Bone marrow (tissue), 2 donors: ENCODE measurements around the gene HYAL3.
A peak's percentile ranks its signal among the peaks of the same experiment; 100 is the strongest.

Experiments
- DNase-seq, 2 donors: peaks; one replicate each; lab custom pipeline; 2025; lab: John Stamatoyannopoulos, UW

The HYAL3 gene

DNA sequence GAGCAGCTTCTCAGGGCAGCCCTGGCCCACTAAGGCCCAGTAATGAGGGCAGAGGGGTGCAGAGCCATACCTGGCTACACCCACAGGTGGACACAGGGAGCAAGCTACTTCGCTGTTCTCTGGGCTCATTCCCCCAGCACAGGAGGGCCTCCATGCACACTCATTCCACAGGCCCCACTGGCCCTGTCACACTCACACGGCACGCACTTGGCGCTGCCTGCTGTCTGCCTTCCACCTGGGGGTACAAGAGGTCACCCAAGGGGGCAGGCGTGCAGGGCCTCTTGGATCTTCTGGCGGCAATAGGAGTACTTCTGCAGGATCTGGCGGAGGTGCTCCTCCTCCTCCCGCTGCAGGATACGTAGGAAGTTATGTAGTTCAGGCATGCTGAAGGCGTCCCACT, 31.1 kb upstream of the HYAL3 start:
- no peak for DNase-seq

DNA sequence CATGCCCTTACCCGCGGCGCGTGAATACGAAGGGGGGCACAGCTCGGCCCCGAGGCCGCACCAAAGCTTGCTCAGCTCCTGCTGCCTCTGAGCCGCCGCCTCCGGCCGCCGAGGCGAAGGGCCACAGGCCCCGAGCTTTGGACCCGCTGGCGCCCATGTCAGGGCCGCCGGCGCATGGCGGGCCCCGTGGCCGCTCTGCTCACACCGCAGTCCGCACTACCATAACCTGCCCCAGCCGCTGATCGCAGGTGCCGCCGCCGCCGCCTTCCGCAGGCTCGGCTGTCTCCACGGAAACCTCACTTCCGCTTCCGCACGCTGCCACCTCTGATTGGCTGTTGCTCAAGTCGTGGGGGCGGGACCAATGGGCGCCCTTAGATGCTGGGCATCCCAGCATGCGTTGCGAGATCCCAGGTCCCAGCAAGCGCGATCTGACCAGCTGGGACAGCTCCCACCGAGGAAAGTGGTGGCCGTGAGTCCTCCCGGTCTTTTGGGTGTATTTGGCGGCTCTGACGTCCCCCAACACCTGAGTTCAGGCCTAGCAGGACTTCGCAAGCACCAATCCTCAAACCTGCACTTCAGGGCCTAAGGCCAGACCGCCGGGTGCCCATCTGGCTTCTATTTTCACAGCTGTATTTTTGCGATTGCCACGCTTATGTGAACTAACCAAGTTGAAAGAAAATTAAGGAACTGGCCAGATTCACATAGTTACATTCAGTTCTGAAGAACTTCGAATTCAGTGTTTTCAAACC, 28.9 kb upstream of the HYAL3 start, which contains the start of gene TUSC2:
TUSC2 (minus strand) TSS at position 281 of the 749 bp plus-strand sequence; CDS start at position 157, 124 bp downstream.
- DNase-seq, result peak; percentile 79 to 92

DNA sequence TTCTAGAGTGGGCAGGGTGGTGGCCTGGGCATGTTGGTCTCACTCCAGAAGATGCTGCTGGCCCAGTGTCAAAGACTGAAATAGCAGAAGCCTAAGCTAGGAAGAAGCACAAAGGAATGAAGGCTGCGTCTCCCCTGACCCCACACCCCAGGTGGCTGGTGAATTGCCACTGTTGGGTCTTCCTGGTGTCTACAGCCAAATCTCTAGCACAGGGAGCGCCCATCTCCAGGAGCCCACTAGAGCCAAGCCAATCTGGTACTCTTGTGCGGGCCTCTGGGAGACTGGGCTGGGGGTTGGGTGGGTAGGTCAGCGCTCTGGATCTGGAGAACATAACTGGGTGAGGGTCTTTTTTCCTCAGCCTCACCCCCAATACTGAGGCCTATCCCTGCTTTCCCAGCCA, 27.9 kb upstream of the HYAL3 start:
- DNase-seq, result no peak

DNA sequence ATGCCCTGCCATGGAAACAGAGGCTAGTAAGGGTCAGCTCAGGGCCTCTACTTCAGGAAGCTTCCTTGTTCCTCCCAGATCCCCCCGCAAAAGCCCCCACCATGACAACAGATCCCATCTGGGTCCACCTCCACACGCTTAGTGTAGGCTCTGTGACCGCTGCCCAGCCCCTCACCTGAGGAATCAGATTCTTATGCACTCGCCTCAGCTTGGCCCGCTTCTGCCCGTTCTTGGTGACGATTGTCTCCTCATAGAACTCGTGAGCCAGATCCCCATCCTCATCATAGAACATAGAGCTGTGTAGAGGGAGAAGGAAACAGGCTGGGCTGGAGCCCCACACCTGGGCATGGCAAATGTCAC, 27.0 kb upstream of the HYAL3 start:
- no peak for DNase-seq

DNA sequence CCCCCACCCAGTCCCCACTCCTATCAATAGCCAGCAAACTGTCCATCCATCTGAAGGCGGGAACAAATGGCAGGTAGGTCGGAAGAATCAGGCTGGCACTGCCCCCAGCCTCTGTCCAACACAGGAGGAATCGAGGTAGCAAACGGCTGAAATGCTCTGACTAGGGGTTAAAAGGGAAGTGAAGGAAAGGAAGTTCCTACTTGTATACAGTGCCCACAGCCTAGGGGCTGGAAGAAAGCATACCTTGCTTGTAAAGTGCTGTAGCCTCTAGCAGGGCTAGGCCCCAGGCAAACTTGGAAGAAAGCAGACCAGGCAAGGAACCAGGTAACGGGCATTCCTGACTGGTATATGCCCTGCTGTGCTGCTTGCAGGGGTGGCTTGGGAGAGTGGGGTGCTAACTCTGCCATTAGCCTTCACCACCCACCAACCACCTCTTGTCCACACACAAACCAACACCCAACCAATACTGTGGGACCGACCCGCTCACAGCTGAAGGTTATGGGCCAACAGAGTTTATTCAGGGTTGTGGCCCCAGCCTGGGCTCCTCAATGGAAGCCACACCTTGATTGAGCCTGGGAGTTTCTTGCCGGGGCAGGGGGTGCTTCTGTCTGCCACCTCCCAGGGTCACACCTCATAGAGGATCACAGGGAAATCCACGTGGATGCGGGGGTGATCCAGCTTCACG, 26.4 kb upstream of the HYAL3 start:
- no peak for DNase-seq

DNA sequence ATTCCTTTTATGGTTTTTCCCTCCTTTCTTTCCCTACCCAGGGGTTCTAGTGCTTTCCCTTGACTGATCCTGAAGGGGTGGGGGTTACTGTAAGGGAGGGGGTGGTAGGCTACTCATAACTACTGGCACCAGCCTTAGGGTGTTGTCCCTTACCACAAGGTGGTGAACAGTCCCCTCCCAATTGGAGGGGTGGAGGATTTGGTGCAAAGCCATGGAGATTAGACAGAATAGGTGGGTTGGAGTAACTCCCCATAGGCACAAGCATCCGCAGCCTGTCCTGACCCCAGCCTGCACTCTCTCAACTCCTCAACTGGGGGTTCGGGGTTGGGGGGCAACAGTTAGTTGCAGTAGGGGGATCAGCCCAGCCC, 25.9 kb upstream of the HYAL3 start:
- DNase-seq, result no peak

DNA sequence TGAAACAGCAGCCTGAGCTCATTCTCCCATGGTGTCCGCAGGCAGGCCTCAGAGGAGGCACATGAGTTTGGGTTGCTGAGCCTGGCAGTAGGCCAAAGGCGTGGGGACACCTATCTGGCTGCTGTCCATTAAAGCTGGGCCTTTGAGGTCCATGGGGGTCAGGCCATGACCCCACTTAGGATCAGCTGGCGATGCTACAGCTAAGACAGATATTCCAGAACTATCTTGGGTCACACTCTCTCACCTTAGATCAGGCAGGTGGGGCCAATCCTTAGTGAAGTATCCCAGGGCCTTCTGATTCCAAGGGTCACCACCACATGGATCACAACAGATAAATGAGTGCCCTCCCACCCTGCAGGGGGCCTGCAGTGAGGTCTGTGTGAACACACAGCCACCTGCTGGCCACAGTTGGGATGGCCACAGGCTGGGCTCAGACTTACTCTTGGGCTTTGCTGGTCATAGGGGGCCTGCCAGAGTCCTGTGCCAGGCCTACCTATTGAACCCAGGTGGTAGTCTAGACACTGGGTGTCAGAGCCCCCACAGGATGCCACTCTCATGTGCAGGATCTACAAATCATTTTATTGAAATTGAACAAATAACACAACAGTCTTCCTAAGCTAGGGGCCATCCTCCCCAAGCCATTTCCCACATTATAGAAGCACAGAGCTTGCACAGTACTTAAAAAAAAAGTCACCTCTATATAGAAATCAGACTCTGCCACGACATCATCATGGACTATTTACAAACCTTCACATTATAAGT, 25.3 kb upstream of the HYAL3 start:
- DNase-seq, result peak; percentile 9 to 22

DNA sequence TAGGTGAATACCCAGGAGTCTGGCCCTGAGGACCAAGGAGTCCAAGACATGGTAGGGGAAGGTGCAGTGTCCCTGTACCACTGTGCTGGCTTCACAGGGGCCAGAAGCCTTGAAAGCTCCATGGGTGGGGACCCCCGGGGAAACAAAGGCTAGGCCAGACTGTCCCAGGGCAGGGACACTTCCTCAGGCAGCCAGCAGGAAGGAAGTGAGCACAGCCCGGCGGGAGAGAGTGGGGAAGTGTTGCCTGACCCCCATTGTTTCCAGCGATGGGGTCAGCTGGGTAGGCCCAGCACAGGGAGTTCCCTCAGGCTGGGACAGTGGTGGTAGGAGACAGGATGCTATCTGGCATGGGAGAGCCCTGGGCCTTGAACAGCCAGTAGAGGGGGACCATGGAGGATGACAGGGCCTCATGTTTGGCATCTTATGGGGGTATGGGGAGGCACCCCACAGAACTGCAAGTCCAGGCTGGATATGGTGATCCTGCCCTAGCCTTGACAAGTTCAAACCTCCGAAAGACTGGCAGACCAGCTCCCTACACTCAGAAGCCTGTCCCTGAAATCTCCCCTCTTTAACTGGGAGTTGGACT, 24.5 kb upstream of the HYAL3 start:
- DNase-seq, result no peak

DNA sequence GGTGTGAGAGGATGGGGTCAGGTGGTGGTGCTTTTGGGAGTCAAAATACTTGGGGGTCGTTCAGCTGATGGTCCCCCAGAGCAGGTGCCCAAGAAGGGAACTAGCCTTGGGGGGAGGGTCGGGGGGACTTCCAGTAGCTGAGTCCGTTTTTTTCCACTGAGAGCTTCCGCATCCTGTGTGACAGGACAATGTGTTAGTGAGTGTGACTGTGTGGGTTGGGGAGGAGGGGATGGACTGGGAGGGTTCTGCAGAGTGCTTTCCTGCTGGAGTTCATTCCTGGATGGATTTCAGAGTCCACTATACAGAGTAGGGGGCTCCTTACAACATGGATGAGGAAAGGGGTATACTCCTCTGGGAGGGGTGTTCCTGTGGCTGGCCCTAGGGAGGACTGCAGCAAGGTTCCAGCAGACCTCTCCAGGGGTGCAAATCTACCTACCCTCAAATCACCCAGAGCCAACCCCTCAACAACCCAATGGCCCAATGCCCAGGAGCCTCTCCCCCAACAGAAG, 23.9 kb upstream of the HYAL3 start:
- DNase-seq, result no peak

DNA sequence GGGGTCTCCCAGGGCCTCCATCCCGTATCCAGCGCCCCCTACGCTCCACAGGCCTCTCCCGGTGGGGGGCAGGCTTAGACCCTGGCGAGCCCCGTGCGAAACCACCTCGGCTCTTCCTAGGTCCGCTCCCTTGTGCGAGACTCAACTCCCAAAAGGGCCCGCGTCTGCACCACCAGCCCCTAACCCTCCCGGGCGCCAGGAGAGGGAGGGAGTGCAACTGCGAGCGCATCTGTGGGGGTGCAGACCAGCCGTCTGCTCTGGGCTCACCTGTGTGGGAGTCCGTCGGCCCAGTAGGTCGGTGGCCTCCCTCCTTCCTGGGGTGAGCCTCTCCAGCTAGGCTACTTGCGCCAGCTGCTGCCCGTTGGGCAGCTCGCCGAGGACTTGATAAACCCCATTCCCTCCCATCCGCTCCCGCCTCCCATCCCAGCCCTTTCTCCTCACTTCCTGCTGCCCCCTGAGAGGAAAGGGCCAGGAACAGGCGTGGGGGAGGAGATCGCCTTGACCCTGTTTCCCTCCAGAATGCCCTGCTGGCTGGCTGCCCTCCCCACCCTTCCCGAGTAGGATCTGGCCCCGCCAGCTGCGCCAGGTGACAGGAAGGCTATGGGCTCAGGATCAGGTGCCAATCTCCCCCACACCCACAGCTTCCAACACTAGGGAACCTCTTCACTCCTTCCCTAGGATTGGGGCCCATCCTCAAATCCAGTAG, 23.3 kb upstream of the HYAL3 start, which contains the start of gene HYAL2:
HYAL2 (minus strand) TSS at position 360 of the 706 bp plus-strand sequence. CDS start 2,256 bp downstream, outside the sequence.
- DNase-seq, result no peak

DNA sequence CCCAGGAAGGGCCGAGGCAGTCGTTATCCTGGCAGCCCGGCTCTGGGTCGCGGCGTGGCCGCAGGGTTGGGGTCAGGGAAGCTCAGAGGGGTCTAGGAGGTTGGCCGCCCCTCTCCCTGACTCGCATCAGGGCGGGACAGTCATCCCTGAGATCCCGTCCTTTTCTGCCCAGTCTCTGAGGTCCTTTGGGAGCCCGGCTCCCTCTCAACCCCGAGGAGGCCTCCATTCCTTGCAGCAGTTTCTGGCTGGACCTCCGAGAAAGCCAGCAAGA, 22.8 kb upstream of the HYAL3 start:
- DNase-seq, result no peak

DNA sequence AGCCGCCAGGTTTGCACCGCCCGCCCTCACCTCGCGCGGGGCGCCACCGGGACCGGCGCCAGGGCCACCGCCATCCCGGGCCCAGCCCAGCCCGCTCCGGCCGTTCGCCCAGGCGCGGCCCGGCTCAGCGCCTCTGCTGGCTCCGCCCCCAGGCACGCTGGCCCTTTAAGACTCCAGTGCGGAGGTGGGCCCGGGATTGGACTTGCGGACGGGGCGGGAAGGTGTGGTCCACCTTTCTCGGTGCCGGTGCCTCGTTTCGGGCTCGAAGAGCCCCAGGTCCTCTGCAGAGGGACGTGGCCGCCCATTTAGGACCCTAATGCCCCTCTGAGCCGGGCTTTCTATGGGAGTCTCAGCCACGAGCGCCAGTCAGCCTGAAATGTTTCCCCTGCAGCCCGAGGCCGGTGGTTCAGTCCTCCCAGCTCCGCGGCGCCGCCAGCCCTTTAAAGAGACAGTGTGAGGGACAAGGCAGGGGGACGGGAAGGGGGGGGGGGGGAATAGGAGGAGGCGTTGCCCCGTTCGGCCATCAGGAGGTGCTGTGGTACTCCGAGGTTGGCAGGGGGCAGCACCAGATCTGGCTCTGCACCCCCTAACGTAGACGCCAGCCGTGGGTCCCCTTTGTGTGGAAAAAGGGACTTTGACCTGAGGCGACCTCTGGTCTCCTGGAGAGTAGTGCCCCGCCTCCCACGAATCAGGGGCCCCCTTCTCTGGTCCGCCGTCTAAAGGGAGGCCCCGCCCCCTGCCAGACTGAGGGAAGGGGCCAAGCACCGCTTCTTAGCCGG, 22.3 kb upstream of the HYAL3 start:
- DNase-seq, result peak; percentile 75 to 83

DNA sequence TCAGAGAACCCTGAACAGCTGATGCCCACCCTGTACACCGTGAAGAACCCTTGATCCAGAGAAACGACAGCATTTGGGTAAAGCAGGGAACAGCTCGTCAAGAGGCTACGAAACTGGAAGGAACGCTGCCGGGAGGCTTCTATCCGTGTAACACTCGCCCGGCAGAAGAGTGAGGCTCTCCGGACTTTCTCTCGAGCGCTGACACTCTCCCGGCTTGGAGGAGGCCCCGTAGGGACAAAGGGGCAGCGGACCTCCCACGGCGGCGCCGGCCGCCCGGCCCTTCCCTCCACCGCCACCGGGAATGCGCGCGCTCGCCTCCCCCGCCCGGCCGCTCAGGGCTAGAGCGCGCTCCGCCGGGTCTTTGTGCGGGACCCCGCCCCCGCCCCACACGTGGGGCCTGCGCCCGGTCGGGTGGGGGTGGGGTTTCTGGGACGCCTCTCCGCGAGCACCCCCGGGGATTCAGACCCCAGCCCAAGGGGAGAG, 21.7 kb upstream of the HYAL3 start:
- DNase-seq, result peak; percentile 23 to 75

DNA sequence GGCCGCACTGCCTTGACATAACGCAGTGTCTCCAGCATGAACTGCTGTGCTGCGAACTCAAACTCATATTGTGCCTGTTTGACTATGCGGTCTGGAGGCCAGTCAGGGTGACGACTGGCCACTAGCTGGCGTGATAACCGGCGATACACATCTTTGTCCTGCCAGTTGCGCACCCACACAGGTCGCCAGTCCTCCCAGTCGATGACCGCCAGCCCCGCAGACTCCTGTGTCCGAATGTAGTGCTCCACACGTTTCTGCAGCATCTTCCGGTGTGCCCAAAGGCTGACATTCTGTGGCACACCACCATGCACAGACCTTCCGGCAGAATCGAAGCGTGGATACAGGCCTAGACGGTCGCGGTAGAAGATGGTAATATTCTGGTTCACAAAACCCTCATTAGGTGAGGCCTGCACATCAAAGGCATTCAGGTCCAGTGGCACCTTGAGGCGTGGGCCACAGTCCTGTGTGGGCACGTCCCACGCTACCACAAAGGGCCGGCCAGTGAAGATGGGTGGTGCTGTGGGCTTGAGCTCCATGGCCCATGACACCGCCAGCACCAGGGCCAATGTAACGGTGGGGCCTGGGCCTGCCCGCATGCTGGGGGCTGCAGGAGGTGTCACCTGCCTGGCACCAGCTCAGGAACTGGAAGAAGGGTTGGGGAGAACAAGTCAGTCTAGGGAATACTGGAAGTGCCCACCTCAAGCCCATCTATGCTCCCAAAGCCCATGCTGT, 20.9 kb upstream of the HYAL3 start:
- no peak for DNase-seq

DNA sequence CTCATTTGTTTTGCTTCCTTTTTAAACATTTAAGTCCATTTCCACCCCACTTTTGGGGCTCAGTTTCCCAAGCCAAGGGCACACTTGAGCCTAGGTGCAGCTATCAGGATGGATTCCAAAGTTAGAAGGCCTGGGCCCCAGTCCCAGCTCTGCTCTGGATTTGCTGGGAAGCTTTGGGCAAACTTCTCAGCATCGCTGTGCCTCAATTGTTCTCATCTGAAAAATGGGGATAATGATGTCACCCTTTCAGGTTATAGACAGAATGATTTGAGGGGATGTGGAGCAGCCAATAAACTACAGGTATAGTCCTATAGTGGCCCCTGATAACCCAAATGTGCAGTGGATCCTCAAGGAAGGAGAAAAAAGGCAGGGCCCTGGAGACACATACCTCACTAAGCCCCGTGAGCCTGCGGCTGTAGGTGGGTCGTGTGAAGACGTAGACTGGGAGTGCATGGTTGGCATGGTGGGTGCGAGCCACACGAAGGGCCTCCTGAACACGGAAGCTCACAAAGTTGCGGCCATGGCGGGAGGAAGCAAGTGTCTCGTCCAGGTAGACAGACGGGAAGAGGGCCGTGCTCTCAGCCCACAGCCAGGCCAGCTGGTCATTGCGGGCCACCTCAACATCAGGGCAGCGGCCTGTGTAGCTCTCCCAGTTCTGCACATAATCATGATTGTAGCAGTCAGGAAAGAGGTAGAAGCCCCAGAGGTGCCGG, 20.1 kb upstream of the HYAL3 start:
- DNase-seq, result no peak

DNA sequence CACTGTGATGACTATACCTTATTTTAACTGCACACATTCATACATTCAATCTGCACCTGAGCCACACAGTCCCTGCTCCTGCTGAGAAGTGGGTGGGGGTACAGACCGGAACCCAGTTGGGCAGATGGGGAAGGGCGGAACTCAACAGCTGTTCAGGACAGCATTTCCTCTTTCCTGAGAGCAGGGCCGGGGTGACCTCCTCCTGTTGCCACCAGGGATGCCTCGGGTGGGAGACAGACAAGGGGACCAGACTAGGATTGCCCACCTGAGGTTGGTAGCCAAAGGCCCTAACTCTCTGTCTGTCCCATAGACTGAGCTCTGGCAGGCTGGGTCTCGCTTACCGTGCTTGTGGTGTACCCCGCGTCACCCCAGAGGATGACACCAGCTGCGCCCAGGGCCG, 19.4 kb upstream of the HYAL3 start:
- DNase-seq, result no peak

DNA sequence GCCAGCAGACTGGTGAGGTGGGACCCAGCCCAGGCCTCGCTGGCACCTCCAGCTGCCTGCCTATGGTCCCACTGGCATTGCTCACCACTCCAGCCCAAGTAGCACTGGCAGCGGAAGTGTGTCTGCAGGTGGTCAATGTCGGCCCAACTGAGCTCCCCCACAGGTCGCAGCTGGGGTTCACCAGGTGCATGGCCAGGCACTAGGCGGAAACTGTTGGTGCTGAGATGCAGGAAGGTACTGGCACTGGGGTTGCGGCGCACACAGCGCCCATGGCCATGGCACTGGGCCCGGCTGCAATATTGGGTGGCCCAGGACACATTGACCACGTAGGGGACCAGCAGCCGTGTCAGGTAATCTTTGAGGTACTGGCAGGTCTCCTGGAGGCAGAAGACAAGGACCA, 19.0 kb upstream of the HYAL3 start:
- DNase-seq, result no peak

DNA sequence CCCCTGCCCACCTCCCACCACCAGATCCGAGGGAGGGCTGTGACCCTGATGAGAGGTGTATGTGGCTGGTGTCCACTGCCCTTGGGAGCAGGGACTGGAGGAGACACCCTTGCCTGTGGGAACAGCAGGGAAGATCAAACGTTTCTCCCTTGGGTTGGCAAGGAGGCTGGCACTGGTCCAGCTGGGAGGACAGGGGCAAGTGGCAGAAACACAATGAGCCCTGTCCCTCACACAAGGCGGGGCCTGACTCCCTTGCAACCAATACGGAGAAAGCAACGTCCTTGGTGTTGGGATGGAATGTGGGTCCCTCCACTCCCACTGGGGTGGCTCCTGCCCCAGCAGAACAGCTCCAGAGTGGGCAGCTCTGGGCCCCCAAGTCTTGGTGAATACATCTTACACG, 18.1 kb upstream of the HYAL3 start:
- DNase-seq, result no peak

DNA sequence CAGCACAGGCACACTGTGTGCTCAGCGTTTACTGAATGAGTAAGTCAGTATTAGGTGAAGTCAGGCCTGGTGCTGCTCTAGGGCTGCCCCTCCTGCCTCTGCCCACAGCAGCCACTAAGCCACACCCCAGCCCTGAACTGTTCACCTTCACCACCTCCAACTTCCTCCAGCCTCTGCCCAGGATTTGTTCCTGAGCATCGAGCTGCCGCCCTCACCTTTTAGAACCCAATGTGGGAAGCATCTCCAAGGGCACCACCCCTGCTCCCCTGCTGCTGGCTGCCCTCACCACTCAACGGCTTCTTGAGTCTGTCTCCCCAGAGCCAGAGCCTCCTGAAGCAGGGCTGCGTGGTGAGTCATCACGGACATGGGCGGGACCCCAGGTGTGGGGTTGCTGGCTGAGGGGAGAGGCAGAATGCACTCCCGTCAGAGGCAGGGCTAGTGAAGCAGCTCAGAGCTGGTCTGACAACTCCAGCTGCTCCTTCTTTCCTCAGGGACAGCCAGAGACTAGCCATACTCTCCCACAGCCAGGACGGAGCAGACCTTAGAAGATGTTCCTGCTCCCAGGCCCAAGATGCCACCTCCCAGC, 17.5 kb upstream of the HYAL3 start:
- no peak for DNase-seq
